ENCODE data around the gene USP24. TPM values are rescaled to one million over a fixed set of nuclear protein-coding genes. Genes with fewer than 3 reads are reported as not detected.
A peak's percentile ranks its signal among the peaks of the same experiment; 100 is the strongest.

The USP24 gene
- total and polyA plus RNA-seq, 10 of the 15 experiments (the other 5 are each of a cell fraction or from before 2014, with no cell fraction given), result 4.6 to 36.5 (median 25.3) TPM

GRCh38 chr1:55067914-55068313, 147.2 kb downstream of the USP24 start:
- Histone ChIP-seq H3K4me1 (ENCODE audit: control insufficient read depth, insufficient read depth, low read length) (no peaks in the 10 kb centered on the region), H2AFZ (ENCODE audit: control insufficient read depth, low read depth, low read length) (no peak overlapping the region), H3K27ac (ENCODE audit: control insufficient read depth, insufficient read depth) (no peak overlapping the region), H3K27me3 (replicated peaks in 1 of 2; ENCODE audit: control insufficient read depth in 2 of 2, insufficient read depth in 2 of 2, low read length in 1 of 2) (no peaks in the 10 kb centered on the region), H3K79me2 (ENCODE audit: control insufficient read depth, insufficient read depth, low read length) (no peaks in the 10 kb centered on the region), H3K4me3 (no peak overlapping the region), H3K4me2 (ENCODE audit: control insufficient read depth, insufficient read depth) (no peak overlapping the region), H3K9me3 (replicated peaks; ENCODE audit: control insufficient read depth, insufficient read depth, low read length) (no peaks in the 10 kb centered on the region), H3K9ac (ENCODE audit: control insufficient read depth, insufficient read depth, low read length) (no peak overlapping the region), H3K36me3 (ENCODE audit: control insufficient read depth in 2 of 2, insufficient read depth in 2 of 2, low read length in 1 of 2) (peaks cover 18 to 33% of the 10 kb centered on the region in 2 experiments), H4K20me1 (ENCODE audit: control insufficient read depth, insufficient read depth) (no peaks in the 10 kb centered on the region)
- CTCF ChIA-PET, result no interaction called here
- ATAC-seq (no peak), DNase-seq (ENCODE audit: low read depth, low spot score) (no peak), FAIRE-seq (no peak)
- POLR2A ChIA-PET, result no interaction called here
- TF ChIP-seq IKZF1 (conservative IDR thresholded peaks at IDR 0.05) (no peak), BCL11A (IDR thresholded peaks at IDR 0.05; ENCODE audit: low read depth, low read length) (no peak), FOXK2 (IDR thresholded peaks at IDR 0.05) (no peak), CEBPZ (IDR thresholded peaks at IDR 0.05; ENCODE audit: low read depth, low read length) (no peak), ELK1 (IDR thresholded peaks at IDR 0.05; ENCODE audit: low read depth, low read length) (no peak), ZSCAN29 (IDR thresholded peaks at IDR 0.05) (no peak), TCF12 (IDR thresholded peaks at IDR 0.05; ENCODE audit: low read depth, low read length) (no peak), MTA3 (IDR thresholded peaks at IDR 0.05; ENCODE audit: borderline replicate concordance, low read length) (no peak), TAF1 (IDR thresholded peaks at IDR 0.05; ENCODE audit: borderline replicate concordance, low read depth, low read length) (no peak), SUZ12 (IDR thresholded peaks at IDR 0.05; ENCODE audit: unreplicated experiment) (no peak), EGR1 (IDR thresholded peaks at IDR 0.05; ENCODE audit: borderline replicate concordance in 1 of 2, low read depth in 2 of 2, low read length in 2 of 2) (no peak)
- SMC1A ChIA-PET (ENCODE audit: uncharacterized antibody, unreplicated experiment), result no interaction called here
- 93% methylated on average over 1 of the region's 1 CpG for WGBS (ENCODE audit: insufficient coverage, insufficient replicate concordance, low lambda C conversion rate, missing lambda C conversion rate)
- RAD21 ChIA-PET (ENCODE audit: unreplicated experiment), result no interaction called here
- TSS peak; percentile 35 for BruUV-seq (replicated peaks)
- in situ Hi-C loops (cut with MboI), result no loop called here
- intact Hi-C loops (cut with micrococcal nuclease; ENCODE audit: unreplicated experiment), result no loop called here

Data from GM12878 (cell line).